AG04450 (cell line): ENCODE data around the gene PRRC2B. TPM values are rescaled to one million over a fixed set of nuclear protein-coding genes. Genes with fewer than 3 reads are reported as not detected.
"Not testable (repeated sequence)": the region's sequence is repeated elsewhere in the genome, so short reads cannot be mapped to it uniquely, and the experiment has no call there.

Experiments
- CTCF ChIA-PET: fragments of 300-600, 350-600 bp; formaldehyde crosslinking; extraction: SDS; loops from one replicate; lab custom pipeline; 2022; ENCODE audit warnings: antibody characterized with exemption, inconsistent platforms; lab: Charles Lee
- POLR2A ChIA-PET: fragments of 350-600 bp; formaldehyde crosslinking; extraction: SDS; loops from one replicate; lab custom pipeline; 2021; ENCODE audit warnings: antibody characterized with exemption, inconsistent platforms; lab: Yijun Ruan, JAX
- DNase-seq: peaks from one replicate; pipeline ENCODE4 v3.0.0-alpha.2; 2011; ENCODE audit warnings: low read depth, low spot score
- H3K27ac ChIP-seq: one replicate; pipeline ENCODE4 v1.5.1; 2012; ENCODE audit warnings: low read depth, low read length, control low read depth
- H3K27me3 ChIP-seq: one replicate; pipeline ENCODE4 v1.6.0; 2012; ENCODE audit warnings: low read length; ENCODE audit not compliant: control insufficient read depth, insufficient read depth
- H3K4me3 ChIP-seq: 2 replicates; pipeline ENCODE4 v1.5.1; 2011; ENCODE audit warnings: mild to moderate bottlenecking, low read depth, low read length, control low read depth
- H3K9me3 ChIP-seq: 2 replicates; pipeline ENCODE4 v1.5.1; 2012; ENCODE audit warnings: low read length; ENCODE audit not compliant: control insufficient read depth, insufficient read depth
- CTCF ChIP-seq: IDR thresholded peaks from 2 replicates; pipeline ENCODE4 v1.5.1; 2011; ENCODE audit warnings: low read depth, low read length, control low read depth, inconsistent platforms
- polyA plus RNA-seq: library from polyadenylated mRNA; depleted of rRNA; stranded (reverse); fragments of >200 nt; gene quantifications from 2 replicates; pipeline ENCODE4 v1.2.3, GENCODE V29; 2011

The PRRC2B gene
- polyA plus RNA-seq, 1 experiment, result 31.8 TPM

GRCh38 chr9:131391020-131391419 is 2.9 kb upstream of the PRRC2B start:
- peaks cover 3% of the 10 kb centered on the region for H3K27me3 ChIP-seq
- no peak overlapping the region for H3K4me3 ChIP-seq
- no peak for DNase-seq
- TF ChIP-seq CTCF, result no peak
- H3K9me3 ChIP-seq, result no peaks in the 10 kb centered on the region
- POLR2A ChIA-PET, result no interaction called here
- no peak overlapping the region for H3K27ac ChIP-seq
- CTCF ChIA-PET, result no interaction called here

- POLR2A ChIA-PET, result no interaction called here
- no peak overlapping the region for H3K27ac ChIP-seq
- H3K27me3 ChIP-seq, result peaks cover 3% of the 10 kb centered on the region
- no peak for TF ChIP-seq CTCF
- no peak for DNase-seq
- no peak overlapping the region for H3K4me3 ChIP-seq
- CTCF ChIA-PET, result no interaction called here
- H3K9me3 ChIP-seq, result no peaks in the 10 kb centered on the region
These were observed 2.4 kb upstream of the PRRC2B start for GRCh38 chr9:131391504-131391903.

GRCh38 chr9:131394464-131395156 is 724 bp downstream of the PRRC2B start:
- no peak for TF ChIP-seq CTCF
- no peaks in the 10 kb centered on the region for H3K27me3 ChIP-seq
- POLR2A ChIA-PET, result no interaction called here
- peak overlapping the region; percentile 71 for H3K4me3 ChIP-seq
- CTCF ChIA-PET, result no interaction called here
- H3K27ac ChIP-seq, result peak overlapping the region; percentile 57
- no peak for DNase-seq
- H3K9me3 ChIP-seq, result no peaks in the 10 kb centered on the region

GRCh38 chr9:131395157-131396098 is 1.5 kb downstream of the PRRC2B start:
- CTCF ChIA-PET, result interaction anchor here (0.7 to 2.4 kb wide), 2 partner anchors 10 to 46 kb away, joined by 3 to 5 read pairs; no protein-coding TSS in a partner anchor
- peak overlapping the region; percentile 57 for H3K27ac ChIP-seq
- TF ChIP-seq CTCF, result 0 out of 2 replicates have a peak, but pooled peaks have one; percentile 12
- H3K4me3 ChIP-seq, result peak overlapping the region; percentile 71
- no peaks in the 10 kb centered on the region for H3K9me3 ChIP-seq
- no peak for DNase-seq
- POLR2A ChIA-PET, result no interaction called here
- no peaks in the 10 kb centered on the region for H3K27me3 ChIP-seq

- not testable (repeated sequence) for H3K9me3 ChIP-seq, DNase-seq, H3K27me3 ChIP-seq
- Histone ChIP-seq H3K4me3 (peak overlapping the region; percentile 71), H3K27ac (peak overlapping the region; percentile 11)
- CTCF ChIA-PET, result interaction anchor here (0.6 to 2.4 kb wide), 3 partner anchors 9 to 58 kb away, joined by 3 to 5 read pairs (median 4); no protein-coding TSS in a partner anchor
- POLR2A ChIA-PET, result interaction anchor here (0.7 kb wide), 1 partner anchor 16 kb away, joined by 3 read pairs; no protein-coding TSS in a partner anchor
These were observed 2.2 kb downstream of the PRRC2B start for GRCh38 chr9:131396099-131396479.
